ENCODE results near the gene MRPS15.
"Not testable (repeated sequence)": the region's sequence is repeated elsewhere in the genome, so short reads cannot be mapped to it uniquely, and the experiment has no call there.

The MRPS15 gene

GRCh38 chr1:36497207-36497606, 33.0 kb upstream of the MRPS15 start:
- Histone ChIP-seq H3K4me3 (no peak overlapping the region), H3K9me3 (no peaks in the 10 kb centered on the region), H3K36me3 (no peaks in the 10 kb centered on the region), H3K27ac (no peak overlapping the region), H3K27me3 (peaks cover 0 to 23% of the 10 kb centered on the region in 2 donors), H3K4me1 (no peaks in the 10 kb centered on the region)
- DNase-seq, result no peak
- intact Hi-C loops (cut with DNase I; ENCODE audit: low total_unique reads), result no loop called here
- TF ChIP-seq, protein P1, sequence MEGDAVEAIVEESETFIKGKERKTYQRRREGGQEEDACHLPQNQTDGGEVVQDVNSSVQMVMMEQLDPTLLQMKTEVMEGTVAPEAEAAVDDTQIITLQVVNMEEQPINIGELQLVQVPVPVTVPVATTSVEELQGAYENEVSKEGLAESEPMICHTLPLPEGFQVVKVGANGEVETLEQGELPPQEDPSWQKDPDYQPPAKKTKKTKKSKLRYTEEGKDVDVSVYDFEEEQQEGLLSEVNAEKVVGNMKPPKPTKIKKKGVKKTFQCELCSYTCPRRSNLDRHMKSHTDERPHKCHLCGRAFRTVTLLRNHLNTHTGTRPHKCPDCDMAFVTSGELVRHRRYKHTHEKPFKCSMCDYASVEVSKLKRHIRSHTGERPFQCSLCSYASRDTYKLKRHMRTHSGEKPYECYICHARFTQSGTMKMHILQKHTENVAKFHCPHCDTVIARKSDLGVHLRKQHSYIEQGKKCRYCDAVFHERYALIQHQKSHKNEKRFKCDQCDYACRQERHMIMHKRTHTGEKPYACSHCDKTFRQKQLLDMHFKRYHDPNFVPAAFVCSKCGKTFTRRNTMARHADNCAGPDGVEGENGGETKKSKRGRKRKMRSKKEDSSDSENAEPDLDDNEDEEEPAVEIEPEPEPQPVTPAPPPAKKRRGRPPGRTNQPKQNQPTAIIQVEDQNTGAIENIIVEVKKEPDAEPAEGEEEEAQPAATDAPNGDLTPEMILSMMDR (IDR thresholded peaks at IDR 0.05), result no peak

DNA sequence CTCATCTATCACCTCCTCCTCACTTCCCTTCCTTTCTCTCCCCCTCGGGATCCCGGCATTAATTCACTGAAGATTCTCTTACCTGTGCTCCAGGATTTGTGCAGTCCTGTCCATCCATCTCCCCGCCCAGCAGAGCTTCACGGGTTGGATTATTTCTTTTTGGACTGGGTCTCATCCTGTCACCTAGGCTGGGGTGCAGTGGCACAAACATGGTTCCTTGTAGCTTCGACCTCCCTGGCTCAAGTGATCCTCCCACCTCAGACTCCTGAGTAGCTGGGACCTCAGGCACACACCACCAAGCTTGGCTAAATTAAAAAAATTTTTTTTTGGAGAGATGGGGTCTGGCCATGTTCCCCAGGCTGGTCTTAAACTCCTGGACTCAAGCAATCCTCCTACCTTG, 30.8 kb upstream of the MRPS15 start:
- H3K4me3 ChIP-seq, result no peak overlapping the region
- peaks cover 0 to 28% of the 10 kb centered on the region in 2 donors for H3K27me3 ChIP-seq
- no peaks in the 10 kb centered on the region for H3K4me1 ChIP-seq
- H3K36me3 ChIP-seq, result no peaks in the 10 kb centered on the region
- H3K9me3 ChIP-seq, result no peaks in the 10 kb centered on the region
- DNase-seq, result no peak
- no peak overlapping the region for H3K27ac ChIP-seq
- intact Hi-C loops (cut with DNase I; ENCODE audit: low total_unique reads), result no loop called here
- TF ChIP-seq, protein P1 (IDR thresholded peaks at IDR 0.05), result no peak

DNA sequence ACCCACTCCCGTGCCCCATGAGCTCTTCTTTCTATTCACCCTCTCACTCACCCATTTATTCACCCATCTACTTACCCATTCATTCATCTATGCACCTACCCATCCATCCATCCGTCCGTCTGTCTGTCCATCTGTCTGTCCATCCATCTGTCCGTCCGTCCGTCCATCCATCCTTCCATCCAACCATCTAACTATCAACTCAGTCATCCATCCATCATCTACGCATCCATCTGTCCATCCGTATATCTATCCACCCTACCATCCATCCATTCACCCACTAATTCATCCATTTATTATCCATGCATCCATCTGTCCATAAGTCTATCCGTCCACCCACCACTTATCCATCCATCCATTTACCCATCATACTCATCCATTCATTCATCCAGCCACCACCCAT, 29.3 kb upstream of the MRPS15 start:
- H3K4me1 ChIP-seq, result no peaks in the 10 kb centered on the region
- no peak overlapping the region for H3K4me3 ChIP-seq
- intact Hi-C loops (cut with DNase I; ENCODE audit: low total_unique reads), result no loop called here
- peaks cover 0 to 31% of the 10 kb centered on the region in 2 donors for H3K27me3 ChIP-seq
- TF ChIP-seq, protein P1 (IDR thresholded peaks at IDR 0.05), result no peak
- DNase-seq, result no peak
- H3K36me3 ChIP-seq, result no peaks in the 10 kb centered on the region
- no peak overlapping the region for H3K27ac ChIP-seq
- H3K9me3 ChIP-seq, result no peaks in the 10 kb centered on the region

GRCh38 chr1:36492491-36492890, 28.3 kb upstream of the MRPS15 start:
- H3K27ac ChIP-seq, result no peak overlapping the region
- H3K4me3 ChIP-seq, result no peak overlapping the region
- peaks cover 0 to 35% of the 10 kb centered on the region in 2 donors for H3K27me3 ChIP-seq
- intact Hi-C loops (cut with DNase I; ENCODE audit: low total_unique reads), result no loop called here
- no peaks in the 10 kb centered on the region for H3K9me3 ChIP-seq
- no peaks in the 10 kb centered on the region for H3K4me1 ChIP-seq
- H3K36me3 ChIP-seq, result no peaks in the 10 kb centered on the region
- TF ChIP-seq, protein P1 (IDR thresholded peaks at IDR 0.05), result no peak
- DNase-seq, result peak in 1 of 2 donors; percentile 25

GRCh38 chr1:36489258-36490051, 25.3 kb upstream of the MRPS15 start:
- intact Hi-C loops (cut with DNase I; ENCODE audit: low total_unique reads); DNase-seq; H3K9me3 ChIP-seq; H3K27ac ChIP-seq; H3K4me3 ChIP-seq; H3K4me1 ChIP-seq; H3K36me3 ChIP-seq: not testable (repeated sequence)
- H3K27me3 ChIP-seq, result peaks cover 0 to 25% of the 10 kb centered on the region in 2 donors

GRCh38 chr1:36487906-36488305, 23.7 kb upstream of the MRPS15 start:
- intact Hi-C loops (cut with DNase I; ENCODE audit: low total_unique reads), result no loop called here
- Histone ChIP-seq H3K27ac (no peak overlapping the region), H3K4me1 (no peaks in the 10 kb centered on the region), H3K4me3 (no peak overlapping the region), H3K9me3 (no peaks in the 10 kb centered on the region), H3K27me3 (peaks cover 0 to 13% of the 10 kb centered on the region in 2 donors), H3K36me3 (no peaks in the 10 kb centered on the region)
- DNase-seq, result peak in 1 of 2 donors; percentile 23
- TF ChIP-seq, protein P1 (IDR thresholded peaks at IDR 0.05), result no peak

GRCh38 chr1:36487336-36487725, 23.1 kb upstream of the MRPS15 start:
- H3K4me3 ChIP-seq; intact Hi-C loops (cut with DNase I; ENCODE audit: low total_unique reads); DNase-seq: not testable (repeated sequence)

More at GRCh38 chr1:36487336-36487725, 23.1 kb upstream of the MRPS15 start:
- H3K4me1 ChIP-seq, H3K27ac ChIP-seq, H3K36me3 ChIP-seq, H3K9me3 ChIP-seq: not testable (repeated sequence)
- peaks cover 0 to 18% of the 10 kb centered on the region in 2 donors for H3K27me3 ChIP-seq
